Activated CD8-positive, alpha-beta memory T cell treated with anti-CD3 and anti-CD28 coated beads, Interleukin-2, amount 50 U/mL, for 1 hour (primary cell): ENCODE measurements around the gene BACH2.
A peak's percentile ranks its signal among the peaks of the same experiment; 100 is the strongest.

Source experiments
- DNase-seq: peaks from one replicate; pipeline ENCODE4 v3.0.0-alpha.2; 2020; ENCODE audit errors: extremely low read depth

BACH2 gene

DNA sequence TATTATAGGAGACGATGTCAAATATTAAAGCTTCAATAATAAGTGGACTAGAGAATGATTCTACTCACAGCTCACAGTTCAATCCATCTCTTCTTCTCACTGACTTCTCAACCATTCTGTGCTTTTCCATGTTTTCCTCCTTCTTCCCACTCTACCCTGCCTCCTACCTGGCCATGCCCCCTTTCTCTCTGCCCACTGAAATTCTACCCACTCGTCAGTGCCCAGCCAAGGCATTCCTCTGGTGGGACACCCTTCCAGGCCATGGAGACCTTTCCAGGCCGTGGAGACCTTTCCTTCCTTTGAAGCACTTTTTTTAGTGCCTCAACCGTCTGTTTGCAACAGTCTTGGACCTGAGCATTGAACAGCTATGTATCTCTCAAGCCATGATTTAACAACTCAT lies 18.5 kb downstream of the BACH2 start:
- no peak for DNase-seq

GRCh38 chr6:90277302-90278011 lies 19.2 kb downstream of the BACH2 start:
- DNase-seq, result no peak

DNA sequence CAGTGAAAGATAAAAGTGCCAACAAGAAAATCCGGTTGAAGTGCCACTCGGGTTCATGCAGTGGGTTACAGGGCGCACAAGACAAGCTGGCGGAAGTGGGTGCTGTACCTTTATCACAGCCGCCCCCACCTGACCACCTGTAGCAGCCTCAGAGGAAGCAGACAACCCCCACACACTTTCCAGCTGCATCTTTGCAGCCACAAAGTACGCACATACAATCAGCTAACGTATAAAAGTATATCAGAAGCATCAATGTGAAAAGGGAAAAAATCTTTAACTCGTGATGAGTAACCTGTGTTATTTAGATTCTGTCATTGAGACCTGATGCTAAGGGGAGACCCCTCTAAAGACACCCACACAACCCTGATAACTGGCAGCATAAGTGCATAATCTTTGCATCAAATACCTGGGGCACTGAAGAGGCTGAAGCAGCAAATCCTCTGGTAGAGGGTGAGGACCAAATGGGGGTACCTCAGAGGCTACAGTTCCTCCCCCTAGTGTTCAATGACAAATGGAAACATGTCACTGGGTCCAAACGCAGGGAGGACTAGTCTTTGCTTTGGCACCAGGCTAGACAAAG lies 22.1 kb downstream of the BACH2 start:
- peak; percentile 96 for DNase-seq

DNA sequence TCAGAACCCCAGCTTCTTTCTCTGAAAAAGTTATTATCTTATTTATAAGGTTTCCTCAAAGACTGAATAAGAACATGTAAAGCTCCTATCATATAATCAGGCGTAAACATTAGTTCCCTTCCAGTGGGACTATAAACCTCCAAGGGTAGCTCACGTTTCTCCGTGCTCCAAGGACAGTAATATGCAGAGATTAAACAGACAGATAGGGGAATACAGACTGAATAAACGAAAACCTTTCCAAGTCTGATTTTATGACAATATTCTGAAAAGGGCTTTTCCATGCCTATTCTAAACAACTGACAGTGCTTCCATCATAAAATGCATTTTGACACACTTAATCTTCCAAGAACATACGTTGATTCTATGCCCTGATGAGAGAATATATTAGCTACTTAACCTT lies 22.8 kb downstream of the BACH2 start:
- no peak for DNase-seq

DNA sequence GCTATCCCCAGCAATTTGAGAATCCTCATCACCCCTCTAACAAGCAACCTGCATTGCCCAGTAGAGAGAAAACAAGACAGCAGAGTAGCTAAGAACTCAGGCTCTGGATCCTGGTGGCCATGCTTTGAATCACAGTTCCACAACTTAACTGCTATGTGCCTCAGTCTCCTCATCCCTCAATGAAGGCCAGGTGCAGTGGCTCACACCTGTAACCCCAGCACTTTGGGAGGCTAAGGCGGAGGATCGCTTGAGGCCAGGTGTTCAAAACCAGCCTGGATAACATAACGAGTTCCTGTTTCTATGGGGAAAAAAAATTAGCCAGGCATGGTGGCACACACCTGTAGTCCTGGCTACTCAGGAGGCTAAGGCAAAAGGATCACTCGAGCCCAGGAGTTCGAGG lies 23.7 kb downstream of the BACH2 start:
- no peak for DNase-seq

GRCh38 chr6:90271831-90272230 lies 24.8 kb downstream of the BACH2 start:
- no peak for DNase-seq

- DNase-seq, result no peak
Measured at GRCh38 chr6:90269334-90269733, 27.3 kb downstream of the BACH2 start.

GRCh38 chr6:90268178-90268577 lies 28.5 kb downstream of the BACH2 start:
- DNase-seq, result no peak

DNA sequence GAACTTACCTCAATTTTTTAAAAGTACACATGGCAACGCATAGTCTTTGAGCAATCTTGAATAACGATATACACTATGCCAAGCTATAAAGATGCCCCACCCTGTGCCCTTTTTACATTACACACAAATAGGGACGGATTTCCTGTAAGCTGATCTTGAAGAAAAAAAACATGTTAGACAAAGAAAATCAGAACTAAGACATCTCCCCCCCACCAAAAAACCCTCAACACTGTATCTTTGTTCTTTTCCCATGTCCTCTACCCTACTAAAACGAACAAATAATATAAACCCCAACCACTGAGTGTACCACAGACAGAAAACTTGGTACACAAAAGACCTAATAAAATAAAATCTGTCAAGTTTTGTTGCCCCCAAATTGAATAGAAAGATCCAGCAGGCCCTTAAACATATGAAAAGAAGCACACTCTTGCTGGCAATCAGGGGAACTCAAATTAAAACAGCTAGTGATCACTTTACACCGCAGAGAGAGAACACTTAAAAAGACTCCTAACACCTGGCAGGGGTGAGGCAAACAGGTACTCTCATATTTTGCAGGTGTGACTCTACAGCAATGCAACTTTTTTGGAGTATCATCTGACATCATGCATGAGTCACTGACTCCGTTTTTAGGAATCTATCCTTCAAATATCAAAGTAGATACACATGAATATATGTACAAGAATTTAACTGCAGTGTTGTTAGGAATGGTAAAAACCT lies 29.6 kb downstream of the BACH2 start:
- DNase-seq, result no peak

DNA sequence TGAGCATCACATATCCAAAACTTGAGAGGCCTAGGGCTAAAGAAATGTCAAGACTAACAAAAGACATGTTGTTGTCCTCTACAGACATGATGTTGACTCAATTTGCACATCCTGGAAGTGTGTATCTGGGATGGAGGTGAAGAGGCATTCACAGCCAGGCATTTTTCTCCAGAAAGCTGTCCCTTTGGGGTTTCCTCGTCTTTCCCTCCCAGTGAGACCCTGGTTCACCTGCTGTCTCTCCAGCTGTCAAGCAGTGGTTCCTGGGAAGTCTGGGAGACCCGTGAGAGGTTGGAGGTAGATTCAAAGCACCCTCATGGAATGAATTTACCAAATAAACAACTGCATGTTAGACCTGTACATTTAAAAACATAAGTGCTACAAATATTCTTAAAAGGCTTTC lies 32.1 kb downstream of the BACH2 start:
- DNase-seq, result no peak

- DNase-seq, result no peak
Measured at GRCh38 chr6:90263633-90264032, 33.0 kb downstream of the BACH2 start.

DNA sequence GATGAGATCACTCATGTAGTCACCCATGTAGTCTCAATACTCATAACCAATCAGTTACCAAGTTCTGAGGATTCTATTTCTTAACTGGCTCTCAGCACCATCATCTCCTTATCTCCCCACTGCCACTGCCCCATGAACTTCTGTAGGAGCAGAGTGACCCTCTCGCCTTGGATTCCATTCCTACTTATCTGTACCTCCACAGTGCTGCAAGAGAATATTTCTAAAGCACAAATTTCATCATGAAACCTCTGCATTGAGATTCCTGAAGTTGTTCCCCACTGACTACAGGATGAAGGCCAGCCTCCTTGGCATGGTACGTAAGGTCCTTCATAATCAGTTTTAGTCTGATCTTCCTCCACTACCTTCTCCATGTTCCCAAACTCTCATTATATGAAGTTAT lies 34.8 kb downstream of the BACH2 start:
- DNase-seq, result no peak

DNA sequence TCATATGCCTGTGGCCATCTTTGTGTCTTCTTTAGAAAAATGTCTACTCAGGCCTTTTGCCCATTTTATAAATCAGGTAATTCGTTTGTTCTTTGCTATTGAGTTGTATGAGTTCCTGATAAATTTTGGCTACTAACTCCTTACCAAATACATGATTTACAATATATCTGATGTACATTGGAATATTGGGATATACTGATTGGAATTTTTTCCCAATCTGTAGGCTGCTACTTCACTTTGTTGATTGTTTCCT lies 39.2 kb downstream of the BACH2 start:
- no peak for DNase-seq

DNA sequence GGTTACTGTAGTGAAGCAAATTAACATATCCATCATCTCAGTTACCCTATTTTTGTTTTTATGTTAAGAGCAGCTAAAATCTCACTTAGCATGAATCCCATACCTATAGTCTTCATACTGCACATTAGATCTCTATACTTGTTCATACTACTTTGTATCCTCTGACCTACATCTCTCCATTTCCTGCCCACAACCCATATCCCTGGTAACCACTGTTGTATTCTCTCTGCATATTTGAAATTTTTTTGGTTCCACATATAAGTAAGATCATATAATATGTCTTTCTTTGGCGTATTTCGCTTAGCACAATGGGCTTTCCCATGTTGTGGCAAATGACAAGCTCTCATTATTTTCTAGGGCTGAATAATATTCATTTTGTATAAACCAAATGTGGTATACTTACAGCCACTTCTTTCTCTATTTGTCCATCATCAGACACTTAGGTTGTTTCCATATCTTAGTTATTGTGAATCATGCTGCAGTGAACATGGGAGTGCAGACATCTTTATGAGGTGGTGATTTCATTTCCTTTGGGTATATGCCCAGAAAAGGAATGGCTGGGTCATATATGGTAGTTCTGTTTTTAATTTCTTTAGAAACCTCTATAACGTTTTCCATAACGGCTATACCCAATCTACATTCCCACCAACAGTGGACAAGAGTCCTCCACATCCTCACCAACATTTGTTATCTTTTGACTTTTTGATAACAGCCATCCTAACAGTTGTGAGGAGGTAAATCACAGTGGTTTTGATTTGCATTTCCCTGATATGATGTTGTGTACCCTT lies 39.8 kb downstream of the BACH2 start:
- no peak for DNase-seq

GRCh38 chr6:90253631-90254030 lies 43.0 kb downstream of the BACH2 start:
- DNase-seq, result no peak

DNA sequence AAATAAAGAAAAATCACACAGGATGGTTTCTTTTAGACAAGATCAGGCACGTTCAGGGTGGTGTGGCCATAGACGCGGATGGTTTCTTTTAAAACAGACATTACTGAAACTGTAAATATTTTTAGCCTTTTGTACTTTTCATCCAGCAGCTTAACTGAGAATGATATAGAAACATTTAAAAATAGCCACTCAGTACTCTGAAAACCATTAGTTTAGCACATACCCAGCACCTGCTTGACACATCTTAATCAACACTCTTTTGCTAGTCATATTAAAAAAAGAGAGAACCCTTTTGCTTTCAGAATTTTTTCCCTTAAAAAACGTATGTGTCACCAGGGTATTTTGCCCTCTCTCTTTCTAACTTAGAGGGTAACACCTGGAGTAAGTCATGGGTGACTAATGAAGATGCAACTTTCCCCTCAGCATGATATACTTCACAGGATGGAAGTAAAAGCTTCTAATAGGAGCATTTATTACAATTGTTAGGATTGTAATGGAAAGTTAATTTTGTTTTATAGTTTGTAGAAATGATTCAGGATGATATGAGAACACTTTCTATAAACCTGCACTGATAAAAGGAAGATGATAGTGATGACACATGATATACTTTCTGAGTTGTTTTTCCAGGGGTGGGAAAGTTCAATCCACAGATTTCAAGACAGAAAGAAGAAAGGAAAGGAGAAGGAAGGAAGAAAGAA lies 45.2 kb downstream of the BACH2 start:
- no peak for DNase-seq

DNA sequence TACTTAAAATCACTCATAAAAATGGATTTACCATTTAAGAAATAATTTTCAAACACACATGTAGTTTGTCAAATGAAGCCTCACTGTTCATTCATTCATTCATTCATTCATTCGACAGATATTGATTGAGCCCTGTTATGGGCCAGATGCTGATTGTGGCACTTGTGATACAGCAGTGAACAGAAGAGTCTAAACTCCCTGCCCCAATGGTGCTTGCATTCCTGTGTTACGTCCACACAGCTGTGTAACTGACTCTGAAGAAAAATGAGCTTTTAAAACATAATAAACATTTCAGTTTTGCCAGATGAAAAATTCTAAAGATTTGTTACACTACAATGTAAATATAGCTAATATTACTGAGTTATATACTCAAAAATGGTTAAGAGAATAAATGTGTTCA lies 46.2 kb downstream of the BACH2 start:
- no peak for DNase-seq

DNA sequence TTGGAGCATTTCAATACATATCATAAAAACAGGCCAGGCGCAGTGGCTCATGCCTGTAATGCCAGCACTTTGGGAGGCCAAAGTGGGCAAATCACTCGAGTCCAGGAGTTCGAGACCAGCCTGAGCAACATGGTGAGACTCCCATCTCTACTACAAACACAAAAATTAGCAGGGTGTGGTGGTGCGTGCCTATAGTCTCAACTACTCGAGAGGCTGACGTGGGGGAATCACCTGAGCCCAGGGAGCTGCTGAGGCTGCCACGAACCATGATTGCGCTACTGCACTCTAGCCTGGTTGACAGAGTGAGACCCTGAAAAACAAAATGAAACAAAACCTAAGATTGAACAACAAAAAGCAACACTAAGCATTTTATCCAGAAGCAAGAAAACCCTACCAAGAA lies 47.2 kb downstream of the BACH2 start:
- DNase-seq, result no peak

GRCh38 chr6:90249034-90249433 lies 47.6 kb downstream of the BACH2 start:
- DNase-seq, result no peak

- no peak for DNase-seq
Measured at GRCh38 chr6:90247262-90247661, 49.4 kb downstream of the BACH2 start.

DNA sequence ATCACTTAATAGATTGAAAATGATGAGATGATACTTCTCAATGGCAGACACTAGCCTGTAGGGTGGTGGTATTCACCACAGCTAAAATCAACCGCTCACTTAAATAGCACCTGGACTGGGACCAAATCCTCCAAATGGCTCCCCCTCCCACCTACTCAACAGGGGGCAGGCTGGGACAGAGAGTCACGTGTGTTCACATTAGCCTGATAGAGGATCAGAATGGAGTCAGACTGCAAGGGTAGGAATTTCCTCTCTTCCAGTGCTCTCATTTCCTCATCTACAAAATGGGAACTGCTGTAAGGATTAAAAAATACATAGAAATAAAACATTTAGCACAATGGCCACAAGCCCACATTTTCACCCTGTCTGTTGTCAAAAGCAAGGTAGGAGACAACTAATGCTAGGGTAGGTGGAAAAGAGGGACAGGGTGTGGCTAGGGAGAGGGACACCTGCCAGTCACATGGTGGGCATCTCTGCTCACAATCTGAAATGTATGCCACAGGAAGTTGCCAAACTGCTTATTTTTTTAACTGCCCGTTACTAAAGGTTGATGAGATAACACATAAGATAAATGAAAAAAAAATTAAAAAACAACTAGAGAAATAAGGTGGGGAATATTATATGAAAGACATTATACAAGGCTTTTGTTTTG lies 55.3 kb downstream of the BACH2 start:
- no peak for DNase-seq
